Smooth muscle cell (in vitro differentiated cells): ENCODE measurements around the gene CCDC197. TPM values are rescaled to one million over a fixed set of nuclear protein-coding genes. Genes with fewer than 3 reads are reported as not detected.

Experiments used
- DNase-seq: peaks from one replicate; lab custom pipeline; 2025; ENCODE audit not compliant: unreplicated experiment; lab: John Stamatoyannopoulos, UW
- H2AFZ ChIP-seq: fragments of 200-600 bp; sonication (generic); 2 replicates; pipeline ENCODE4 v1.6.0; 2016; ENCODE audit warnings: antibody characterized with exemption, low read depth, mild to moderate bottlenecking
- H3F3A ChIP-seq: fragments of 200-600 bp; sonication (generic); 2 replicates; pipeline ENCODE4 v1.6.0; 2017; ENCODE audit warnings: antibody characterized with exemption, low read depth
- H3K27ac ChIP-seq: fragments of 200-600 bp; sonication (generic); 2 replicates; pipeline ENCODE4 v1.5.1; 2016; ENCODE audit warnings: low read depth, mild to moderate bottlenecking
- H3K27me3 ChIP-seq: fragments of 200-600 bp; sonication (generic); 2 replicates; pipeline ENCODE4 v1.6.1; 2016; ENCODE audit warnings: low read depth, mild to moderate bottlenecking
- H3K36me3 ChIP-seq: fragments of 200-600 bp; sonication (generic); 2 replicates; pipeline ENCODE4 v1.5.1; 2016; ENCODE audit warnings: low read depth
- H3K4me1 ChIP-seq: fragments of 200-600 bp; sonication (generic); 2 replicates; pipeline ENCODE4 v1.5.1; 2016; ENCODE audit warnings: low read depth
- H3K4me2 ChIP-seq: fragments of 200-600 bp; sonication (generic); 2 replicates; pipeline ENCODE4 v1.6.0; 2016; ENCODE audit warnings: mild to moderate bottlenecking
- H3K4me3 ChIP-seq: fragments of 200-600 bp; sonication (generic); 2 replicates; pipeline ENCODE4 v1.5.1; 2016; ENCODE audit warnings: mild to moderate bottlenecking
- H3K79me2 ChIP-seq: fragments of 200-600 bp; sonication (generic); 2 replicates; pipeline ENCODE4 v1.6.0; 2016; ENCODE audit warnings: low read depth, mild to moderate bottlenecking
- H3K9ac ChIP-seq: fragments of 200-600 bp; sonication (generic); 2 replicates; pipeline ENCODE4 v1.6.0; 2016; ENCODE audit warnings: low read depth
- H3K9me3 ChIP-seq: fragments of 200-600 bp; sonication (generic); replicated peaks from 2 replicates; pipeline ENCODE4 v1.5.1; 2016; ENCODE audit warnings: low read depth
- H4K20me1 ChIP-seq: fragments of 200-600 bp; sonication (generic); 2 replicates; pipeline ENCODE4 v1.6.0; 2016; ENCODE audit warnings: low read depth
- WGBS: methylation state at CpG from one replicate; pipeline ENCODE4 v1.1.7; 2016; ENCODE audit warnings: low lambda C conversion rate; 5-methylcytosine and 5-hydroxymethylcytosine counted together
- polyA plus RNA-seq: library from polyadenylated mRNA; unstranded; fragments of >200 nt; fragmentation: Nextera tagmentation; extraction: Ambion mirVana; gene quantifications from 2 replicates; pipeline ENCODE4 v1.2.1, GENCODE V29; 2016
- total RNA-seq: library from RNA; depleted of rRNA; stranded (reverse); fragments of >200 nt; gene quantifications from 2 replicates; pipeline ENCODE4 v1.2.3, GENCODE V29; 2014
- TF ChIP-seq, protein P1 (sequence below): fragments of 200-600 bp; sonication (generic); IDR thresholded peaks from 2 replicates; pipeline ENCODE4 v1.5.1; 2017; ENCODE audit warnings: borderline replicate concordance, mild to moderate bottlenecking, antibody characterized with exemption; ENCODE audit not compliant: insufficient read depth, poor library complexity, severe bottlenecking

Gene CCDC197
- total and polyA plus RNA-seq, 2 experiments from 2014 or later = not detected

DNA sequence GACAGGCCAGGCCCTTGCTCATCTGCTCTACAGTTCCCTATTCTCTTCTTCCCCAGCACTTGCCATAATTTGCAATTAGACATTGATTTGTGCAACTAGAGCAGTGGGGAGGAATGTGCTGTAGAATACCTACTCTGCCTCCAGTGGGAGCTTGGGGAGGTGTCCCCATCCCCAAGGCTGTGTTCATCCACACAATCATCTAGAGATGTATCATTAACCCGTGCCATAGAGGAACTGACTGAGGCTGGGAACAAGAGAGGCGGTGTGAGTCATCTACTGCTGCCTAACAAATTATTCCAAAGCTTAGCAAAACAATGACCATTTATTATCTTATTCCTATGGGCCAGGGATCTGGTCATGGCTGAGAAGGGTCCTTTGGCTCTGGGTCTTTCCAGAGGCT, 23.9 kb downstream of the CCDC197 start:
- 60% methylated on average over 2 of the region's 2 CpGs for WGBS
- no peak overlapping the region for H3K4me2 ChIP-seq
- no peak overlapping the region for H3K27ac ChIP-seq
- H3K36me3 ChIP-seq = no peaks in the 10 kb centered on the region
- H3K9ac ChIP-seq = no peak overlapping the region
- DNase-seq = no peak
- H3F3A ChIP-seq = no peaks in the 10 kb centered on the region
- H3K9me3 ChIP-seq = no peaks in the 10 kb centered on the region
- TF ChIP-seq, protein P1, sequence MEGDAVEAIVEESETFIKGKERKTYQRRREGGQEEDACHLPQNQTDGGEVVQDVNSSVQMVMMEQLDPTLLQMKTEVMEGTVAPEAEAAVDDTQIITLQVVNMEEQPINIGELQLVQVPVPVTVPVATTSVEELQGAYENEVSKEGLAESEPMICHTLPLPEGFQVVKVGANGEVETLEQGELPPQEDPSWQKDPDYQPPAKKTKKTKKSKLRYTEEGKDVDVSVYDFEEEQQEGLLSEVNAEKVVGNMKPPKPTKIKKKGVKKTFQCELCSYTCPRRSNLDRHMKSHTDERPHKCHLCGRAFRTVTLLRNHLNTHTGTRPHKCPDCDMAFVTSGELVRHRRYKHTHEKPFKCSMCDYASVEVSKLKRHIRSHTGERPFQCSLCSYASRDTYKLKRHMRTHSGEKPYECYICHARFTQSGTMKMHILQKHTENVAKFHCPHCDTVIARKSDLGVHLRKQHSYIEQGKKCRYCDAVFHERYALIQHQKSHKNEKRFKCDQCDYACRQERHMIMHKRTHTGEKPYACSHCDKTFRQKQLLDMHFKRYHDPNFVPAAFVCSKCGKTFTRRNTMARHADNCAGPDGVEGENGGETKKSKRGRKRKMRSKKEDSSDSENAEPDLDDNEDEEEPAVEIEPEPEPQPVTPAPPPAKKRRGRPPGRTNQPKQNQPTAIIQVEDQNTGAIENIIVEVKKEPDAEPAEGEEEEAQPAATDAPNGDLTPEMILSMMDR = no peak
- peaks cover 14% of the 10 kb centered on the region for H3K4me1 ChIP-seq
- no peak overlapping the region for H2AFZ ChIP-seq
- no peak overlapping the region for H3K4me3 ChIP-seq
- H3K79me2 ChIP-seq = no peaks in the 10 kb centered on the region
- no peaks in the 10 kb centered on the region for H3K27me3 ChIP-seq
- H4K20me1 ChIP-seq = no peaks in the 10 kb centered on the region

DNA sequence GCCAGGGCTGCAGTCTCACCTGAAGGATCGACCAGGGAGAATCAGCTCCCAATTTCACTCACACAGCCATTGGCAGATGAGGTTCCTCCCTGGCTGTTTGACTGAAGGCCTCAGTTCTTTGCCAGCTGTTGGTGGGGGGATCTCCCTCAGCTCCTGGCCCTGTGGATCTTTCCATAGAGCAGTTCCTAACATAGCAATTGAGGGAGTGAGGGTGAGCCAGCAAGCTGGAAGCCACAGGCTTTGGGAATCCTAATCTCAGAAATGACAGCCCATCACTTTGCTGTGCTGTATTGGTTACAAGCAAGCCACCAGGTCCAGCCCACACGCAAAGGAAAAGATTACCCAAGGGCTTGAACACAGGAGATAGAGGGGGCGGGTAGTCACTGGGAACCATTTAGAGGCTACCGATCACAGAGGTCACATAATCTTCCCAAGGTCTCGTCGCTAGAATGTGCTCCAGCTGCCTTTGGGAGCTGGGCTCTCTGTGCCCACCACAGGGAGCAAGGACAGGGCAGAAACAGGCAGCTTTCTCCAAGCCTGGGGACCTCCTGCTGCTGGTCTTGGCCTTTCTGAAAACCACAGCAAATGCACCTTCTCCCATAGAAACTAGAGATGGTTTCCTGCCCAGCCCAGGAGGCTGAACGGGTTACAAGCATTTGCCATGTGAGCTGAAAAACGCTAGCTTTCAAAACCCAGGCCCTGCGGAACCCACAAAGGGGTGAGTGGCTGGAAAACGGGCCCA, 24.5 kb downstream of the CCDC197 start:
- no peaks in the 10 kb centered on the region for H3K79me2 ChIP-seq
- no peaks in the 10 kb centered on the region for H3K9me3 ChIP-seq
- no peaks in the 10 kb centered on the region for H4K20me1 ChIP-seq
- H3K4me2 ChIP-seq = no peak overlapping the region
- no peak overlapping the region for H3K9ac ChIP-seq
- H3K27ac ChIP-seq = no peak overlapping the region
- H3F3A ChIP-seq = no peaks in the 10 kb centered on the region
- H3K4me3 ChIP-seq = no peak overlapping the region
- 64% methylated on average over 10 of the region's 10 CpGs for WGBS
- no peak for DNase-seq
- TF ChIP-seq, protein P1 = no peak
- H3K27me3 ChIP-seq = no peaks in the 10 kb centered on the region
- H3K36me3 ChIP-seq = no peaks in the 10 kb centered on the region
- peaks cover 14% of the 10 kb centered on the region for H3K4me1 ChIP-seq
- no peak overlapping the region for H2AFZ ChIP-seq

DNA sequence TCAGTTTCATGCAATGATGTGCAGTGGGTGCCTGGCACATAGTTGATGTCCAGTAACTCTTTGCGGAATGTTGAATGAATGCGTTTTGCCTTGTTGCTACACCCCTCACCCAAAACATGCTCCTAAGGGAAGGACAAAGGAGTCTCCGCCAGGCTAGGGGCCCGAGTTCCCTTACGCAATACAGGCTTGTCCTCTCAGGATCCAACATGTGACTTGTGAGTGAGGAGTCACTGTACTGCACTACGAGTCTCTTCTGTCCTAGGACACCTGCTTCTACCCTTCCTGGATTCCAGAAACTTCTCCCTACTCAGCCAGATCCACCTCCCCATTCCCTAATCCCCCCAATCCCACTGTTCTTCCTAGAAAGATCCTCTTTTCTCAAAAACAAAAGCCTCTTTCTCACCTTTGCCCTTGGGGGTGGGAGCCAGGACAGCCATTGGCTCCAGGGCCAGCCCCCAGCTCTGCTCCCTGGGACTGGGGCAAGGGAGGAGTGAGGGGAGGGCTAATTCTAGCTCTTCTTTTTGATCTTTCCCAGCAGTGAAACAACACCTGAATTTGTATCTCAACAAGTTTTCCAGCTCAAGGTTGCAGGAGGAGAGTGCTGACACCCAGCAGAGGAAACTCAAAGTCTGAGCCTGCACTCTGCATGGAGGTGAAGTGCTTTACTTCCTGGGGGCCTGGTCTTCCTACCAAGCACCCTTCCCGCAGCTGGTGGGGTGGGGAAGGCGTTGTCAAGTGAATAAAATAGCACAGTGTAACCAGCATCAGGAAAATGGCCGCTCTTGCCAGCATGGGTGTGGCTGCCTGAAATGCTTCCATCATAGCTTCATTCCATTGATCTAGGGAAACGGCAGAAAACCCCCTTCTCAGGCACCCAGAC, 25.7 kb downstream of the CCDC197 start:
- Histone ChIP-seq H3K4me2 (no peak overlapping the region), H3F3A (no peaks in the 10 kb centered on the region), H3K79me2 (no peaks in the 10 kb centered on the region), H3K27ac (no peak overlapping the region), H3K27me3 (no peaks in the 10 kb centered on the region), H3K4me1 (peaks cover 20% of the 10 kb centered on the region), H3K4me3 (no peak overlapping the region), H2AFZ (no peak overlapping the region), H3K9ac (no peak overlapping the region), H4K20me1 (no peaks in the 10 kb centered on the region), H3K9me3 (no peaks in the 10 kb centered on the region), H3K36me3 (no peaks in the 10 kb centered on the region)
- TF ChIP-seq, protein P1 = no peak
- DNase-seq = no peak
- WGBS = 81% methylated on average over 10 of the region's 10 CpGs
